GM19438 (cell line): ENCODE measurements around the gene DNAJC3.

Source experiments
- ATAC-seq: cut with Tn5 transposase; IDR thresholded peaks from one replicate; pipeline ENCODE4 v1.9.1; 2021; ENCODE audit warnings: low read depth; ENCODE audit not compliant: unreplicated experiment

Gene DNAJC3

GRCh38 chr13:95822303-95822702 lies 145.4 kb downstream of the DNAJC3 start:
- no peak for ATAC-seq

GRCh38 chr13:95833126-95833525 lies 156.2 kb downstream of the DNAJC3 start:
- ATAC-seq: no peak

- ATAC-seq: no peak
These were observed 156.8 kb downstream of the DNAJC3 start for GRCh38 chr13:95833719-95834118.

GRCh38 chr13:95834134-95834765 lies 157.3 kb downstream of the DNAJC3 start:
- ATAC-seq: peak; percentile 92

GRCh38 chr13:95841894-95842293 lies 165.0 kb downstream of the DNAJC3 start:
- no peak for ATAC-seq

- ATAC-seq: no peak
These were observed 166.0 kb downstream of the DNAJC3 start for GRCh38 chr13:95842898-95843297.
